Esophagus muscularis mucosa (tissue), 4 donors: Measurements from ENCODE around the gene COPB2. TPM values are rescaled to one million over a fixed set of nuclear protein-coding genes. Genes with fewer than 3 reads are reported as not detected.

Experiments used
- DNase-seq: peaks from one replicate; pipeline ENCODE4 v3.0.0-alpha.2; 2017; ENCODE audit errors: extremely low spot score
- H3K27ac ChIP-seq, 4 donors: fragments of 200-600 bp; sonication (generic); replicated peaks in 1 of 4; 1 replicate in 3 of 4; 2 replicates in 1 of 4; pipeline ENCODE4 v1.5.1; 2016 to 2019; ENCODE audit warnings: mild to moderate bottlenecking in 1 of 4
- H3K27me3 ChIP-seq, 4 donors: fragments of 200-600 bp; sonication (generic); one replicate each; pipeline versions ENCODE4 v1.5.1 to v1.6.0; 2016 to 2019
- H3K36me3 ChIP-seq, 4 donors: fragments of 200-600 bp; sonication (generic); one replicate each; pipeline ENCODE4 v1.5.1; 2016 to 2019
- H3K4me1 ChIP-seq, 4 donors: fragments of 200-600 bp; sonication (generic); one replicate each; pipeline ENCODE4 v1.5.1; 2016 to 2019
- H3K4me3 ChIP-seq, 4 donors: fragments of 200-600 bp; sonication (generic); 1 replicate in 2 of 4; 2 replicates in 2 of 4; pipeline ENCODE4 v1.5.1; 2016 to 2019; ENCODE audit warnings: mild to moderate bottlenecking in 4 of 4, moderate library complexity in 1 of 4
- H3K9me3 ChIP-seq, 4 donors: fragments of 200-600 bp; sonication (generic); 1 replicate in 3 of 4; 2 replicates in 1 of 4; pipeline ENCODE4 v1.5.1; 2016 to 2019
- CTCF ChIP-seq, 3 experiments: fragments of 200-600 bp in 2 of 3; fragments of 450-650 bp in 1 of 3; sonication (generic) in 2 of 3; IDR thresholded peaks; one replicate each; pipeline ENCODE4 v1.5.1; 2017 to 2019; ENCODE audit warnings: antibody characterized with exemption in 3 of 3, mild to moderate bottlenecking in 2 of 3, moderate library complexity in 1 of 3
- EP300 ChIP-seq: sonication (generic); formaldehyde crosslinking; IDR thresholded peaks from one replicate; pipeline ENCODE4 v1.6.1; 2017; ENCODE audit warnings: antibody characterized with exemption
- POLR2A ChIP-seq: fragments of 450-650 bp; IDR thresholded peaks from one replicate; pipeline ENCODE4 v1.6.1; 2017; ENCODE audit warnings: antibody characterized with exemption, moderate library complexity, mild to moderate bottlenecking, low read depth
- POLR2AphosphoS5 ChIP-seq, 2 donors: sonication (generic); formaldehyde crosslinking; IDR thresholded peaks; one replicate each; pipeline ENCODE4 v1.6.1; 2017; ENCODE audit warnings: antibody characterized with exemption in 2 of 2
- WGBS: methylation state at CpG from one replicate; pipeline ENCODE4 v1.1.5; 2018; 5-methylcytosine and 5-hydroxymethylcytosine counted together
- intact Hi-C: fragments of 100-400 bp; cut with DNase I; formaldehyde crosslinking; loops from one replicate; pipeline ENCODE4 v1.15.1; 2023
- small RNA-seq, 3 donors: library from RNA; depleted of rRNA; stranded (forward); fragments of <200 nt; gene quantifications; one replicate each; pipeline ENCODE3, GENCODE V24; 2016
- total RNA-seq, 4 donors: library from RNA; depleted of rRNA; stranded (reverse); fragments of >200 nt; gene quantifications; one replicate each; pipeline versions ENCODE4 v1.1.0 to v1.2.1, GENCODE V29; 2016

Gene COPB2
- total RNA-seq, 4 donors from 2014 or later: 73.6 to 78.7 (median 76.3) TPM

DNA sequence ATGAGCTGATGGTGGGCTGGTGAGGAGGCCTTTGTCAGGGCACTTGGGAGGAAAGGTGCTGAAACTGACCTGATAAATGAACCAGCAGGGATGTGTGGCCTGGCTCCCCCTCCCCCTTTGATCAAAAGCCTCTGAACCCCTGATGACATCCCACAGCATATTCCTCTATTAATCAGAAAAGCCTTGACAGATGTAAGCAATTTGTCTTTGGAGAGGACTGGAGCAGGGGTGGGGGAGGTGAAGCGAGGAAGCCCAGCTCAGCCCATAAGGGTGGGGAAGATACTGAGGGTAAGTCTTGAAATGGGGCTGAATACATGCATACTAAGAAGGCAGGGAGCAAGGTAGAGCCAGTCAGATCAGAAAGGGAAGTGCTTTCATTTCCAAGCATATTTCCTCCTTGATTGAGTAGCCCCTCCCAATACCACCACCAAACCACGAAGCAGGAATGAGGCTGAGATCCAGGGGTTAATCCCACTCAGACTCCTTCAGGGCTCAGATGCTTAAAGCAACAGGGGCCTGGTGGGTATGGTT, 80.3 kb downstream of the COPB2 start:
- no peaks in the 10 kb centered on the region for H3K36me3 ChIP-seq
- H3K9me3 ChIP-seq: no peaks in the 10 kb centered on the region
- H3K27me3 ChIP-seq: no peaks in the 10 kb centered on the region
- no peak overlapping the region for H3K4me3 ChIP-seq
- no peaks in the 10 kb centered on the region for H3K4me1 ChIP-seq
- no peak for TF ChIP-seq POLR2AphosphoS5 (IDR thresholded peaks at IDR 0.05)
- no peak for TF ChIP-seq POLR2A
- TF ChIP-seq EP300: no peak
- TF ChIP-seq CTCF (IDR thresholded peaks at IDR 0.05): no peak
- H3K27ac ChIP-seq: no peak overlapping the region
- intact Hi-C loops: no loop called here
- WGBS: 48% methylated on average over 2 of the region's 2 CpGs
- no peak for DNase-seq

GRCh38 chr3:139308560-139308959, 80.9 kb downstream of the COPB2 start:
- TF ChIP-seq CTCF (IDR thresholded peaks at IDR 0.05): no peak
- no peak for TF ChIP-seq POLR2AphosphoS5 (IDR thresholded peaks at IDR 0.05)
- TF ChIP-seq EP300: no peak
- no peak for TF ChIP-seq POLR2A
- WGBS: 62% methylated on average over 4 of the region's 4 CpGs
- H3K9me3 ChIP-seq: no peaks in the 10 kb centered on the region
- no peak for DNase-seq
- no peak overlapping the region for H3K4me3 ChIP-seq
- no peaks in the 10 kb centered on the region for H3K27me3 ChIP-seq
- no peaks in the 10 kb centered on the region for H3K4me1 ChIP-seq
- H3K27ac ChIP-seq: no peak overlapping the region
- no peaks in the 10 kb centered on the region for H3K36me3 ChIP-seq
- intact Hi-C loops: no loop called here

- no peaks in the 10 kb centered on the region for H3K27me3 ChIP-seq
- H3K9me3 ChIP-seq: no peaks in the 10 kb centered on the region
- H3K4me1 ChIP-seq: no peaks in the 10 kb centered on the region
- no peak for DNase-seq
- H3K27ac ChIP-seq: no peak overlapping the region
- no peak for TF ChIP-seq POLR2AphosphoS5 (IDR thresholded peaks at IDR 0.05)
- TF ChIP-seq POLR2A: no peak
- TF ChIP-seq EP300: no peak
- no peak for TF ChIP-seq CTCF (IDR thresholded peaks at IDR 0.05)
- no peak overlapping the region for H3K4me3 ChIP-seq
- no peaks in the 10 kb centered on the region for H3K36me3 ChIP-seq
- WGBS: 92% methylated on average over 3 of the region's 6 CpGs
- intact Hi-C loops: no loop called here
Measured at GRCh38 chr3:139307601-139308555, 81.6 kb downstream of the COPB2 start.

Small RNA genes within 50 kb of the gene (small RNA-seq; reads per million reads assigned to genes)
- 0 reads per million in 3 donors for gene RF00026

Other genes with a start within 250 kb of the COPB2 start
- gene MRPS22, start 45.6 kb downstream of the COPB2 start, total RNA-seq: 10 to 100 TPM; 37.0 to 50.9 (median 45.8) TPM
- not detected for gene RBP2, start 86.9 kb upstream of the COPB2 start, total RNA-seq
- gene RBP1, start 150.1 kb upstream of the COPB2 start, total RNA-seq: 10 to 100 TPM; 12.8 to 16.1 (median 15.7) TPM